ENCODE measurements around the gene RETREG1. TPM values are rescaled to one million over a fixed set of nuclear protein-coding genes. Genes with fewer than 3 reads are reported as not detected.

The RETREG1 gene
- total and polyA plus RNA-seq, 2 of the 13 experiments (the other 11 are each of a cell fraction or from before 2014, with no cell fraction given) = 0.07 TPM; not detected in 1

DNA sequence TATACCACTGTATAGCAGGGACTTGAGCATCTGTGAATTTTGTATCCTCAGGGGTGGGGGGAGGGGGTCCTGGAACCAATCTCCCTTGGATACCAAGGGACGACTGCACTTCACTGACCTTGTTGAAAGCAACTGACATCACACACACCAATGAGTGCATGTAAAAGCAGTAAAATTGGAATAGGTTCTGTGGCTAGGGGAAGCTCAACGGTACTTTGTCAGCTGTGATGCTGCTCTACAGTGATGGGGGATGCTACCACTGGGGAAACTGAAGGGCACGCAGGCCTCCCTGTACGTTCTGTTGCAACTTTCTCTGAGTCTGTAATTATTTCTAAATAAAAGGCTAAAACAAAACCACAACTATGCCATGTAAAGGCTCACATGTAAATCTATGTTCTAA lies 47.0 kb upstream of the RETREG1 start:
- H3K36me3 ChIP-seq (replicated peaks in 1 of 2; ENCODE audit: control insufficient read depth in 1 of 2, insufficient read depth in 2 of 2, low read length in 2 of 2) = peaks cover 10 to 35% of the 10 kb centered on the region in 2 experiments; a peak in 4 of 5 replicates
- H3K4me3 ChIP-seq (replicated peaks in 1 of 3; ENCODE audit: insufficient read depth in 1 of 3, low read depth in 2 of 3, low read length in 3 of 3) = no peak overlapping the region
- DNase-seq (ENCODE audit: low spot score) (no peak), FAIRE-seq (no peak), ATAC-seq (no peak)
- no peaks in the 10 kb centered on the region for H3K4me1 ChIP-seq (ENCODE audit: insufficient read depth, low read length)
- H3K27ac ChIP-seq (ENCODE audit: extremely low read length, insufficient read depth, low read length) = no peak overlapping the region
- WGBS (ENCODE audit: low lambda C conversion rate) = 88% methylated on average over 4 of the region's 4 CpGs
- H3K79me2 ChIP-seq (ENCODE audit: insufficient read depth, low read length) = no peaks in the 10 kb centered on the region
- ChIA-PET POLR2A (no interaction called here), CTCF (ENCODE audit: low intra/inter-chr PET ratio, low total read pairs) (no interaction called here)
- no peak overlapping the region for H3K9ac ChIP-seq (ENCODE audit: insufficient read depth, low read depth, low read length)
- BruUV-seq (replicated peaks) = no TSS peak
- no peak overlapping the region for H2AFZ ChIP-seq (ENCODE audit: low read length)
- H3K27me3 ChIP-seq (ENCODE audit: control insufficient read depth in 1 of 2, insufficient read depth in 2 of 2, low read length in 2 of 2) = no peaks in the 10 kb centered on the region; a peak in 2 of 5 replicates
- no peak overlapping the region for H3K4me2 ChIP-seq (ENCODE audit: low read depth, low read length)
- intact Hi-C loops (cut with micrococcal nuclease; ENCODE audit: unreplicated experiment) = no loop called here
- TF ChIP-seq SIX1 (CRISPR knock-in tag; IDR thresholded peaks at IDR 0.05; ENCODE audit: borderline replicate concordance) (no peak), ZBTB42 (CRISPR knock-in tag; IDR thresholded peaks at IDR 0.05) (no peak), ARID2 (CRISPR knock-in tag; IDR thresholded peaks at IDR 0.05; ENCODE audit: borderline replicate concordance) (no peak), SP140L (CRISPR knock-in tag; IDR thresholded peaks at IDR 0.05; ENCODE audit: borderline replicate concordance) (no peak), ZC3H13 (CRISPR knock-in tag; IDR thresholded peaks at IDR 0.05) (no peak), ZNF3 (CRISPR knock-in tag; IDR thresholded peaks at IDR 0.05) (no peak), ZNF501 (CRISPR knock-in tag; IDR thresholded peaks at IDR 0.05) (no peak), GRHL1 (CRISPR knock-in tag; conservative IDR thresholded peaks at IDR 0.05) (no peak), ZFY (CRISPR knock-in tag; IDR thresholded peaks at IDR 0.05) (no peak)
- H4K20me1 ChIP-seq (ENCODE audit: insufficient read depth, low read length) = no peaks in the 10 kb centered on the region
- in situ Hi-C loops (cut with HindIII; ENCODE audit: extremely low pct_ligation_motif_present, low pct_unique_long_range_greater_than_20kb) = loop anchor here (10.0 kb wide), 1 partner anchor 179 kb away; no protein-coding TSS in a partner anchor
- no peaks in the 10 kb centered on the region for H3K9me3 ChIP-seq (ENCODE audit: low read length)

Measured in HepG2 (cell line).